Adrenal gland (tissue), 12 donors: ENCODE data around the gene TLR8. TPM values are rescaled to one million over a fixed set of nuclear protein-coding genes. Genes with fewer than 3 reads are reported as not detected.

Experiments
- DNase-seq, 7 donors: peaks; one replicate each; pipeline ENCODE4 v3.0.0-alpha.2; 2019 to 2020
- H3K27ac ChIP-seq, 5 donors: fragments of 200-600 bp; sonication (generic) in 4 of 5; 1 replicate in 3 of 5; 2 replicates in 2 of 5; pipeline versions ENCODE4 v1.5.1 to v1.8.0; 2016 to 2020; ENCODE audit warnings: mild to moderate bottlenecking in 1 of 5
- H3K27me3 ChIP-seq: fragments of 200-600 bp; 2 replicates; pipeline ENCODE4 v1.8.0; 2021
- H3K36me3 ChIP-seq, 2 donors: fragments of 200-600 bp; replicated peaks in 1 of 2; 1 replicate in 1 of 2; 2 replicates in 1 of 2; pipeline versions ENCODE4 v1.5.1 to v1.8.0; 2018 to 2022
- H3K4me1 ChIP-seq, 2 donors: fragments of 200-600 bp; replicated peaks in 1 of 2; 1 replicate in 1 of 2; 2 replicates in 1 of 2; pipeline versions ENCODE4 v1.5.1 to v1.8.0; 2018 to 2021
- H3K4me3 ChIP-seq, 4 donors: fragments of 200-600 bp; sonication (generic) in 3 of 4; one replicate each; pipeline ENCODE4 v1.5.1; 2016 to 2018
- H3K9me3 ChIP-seq, 3 donors: fragments of 200-600 bp; sonication (generic) in 1 of 3; replicated peaks in 1 of 3; 1 replicate in 2 of 3; 2 replicates in 1 of 3; pipeline versions ENCODE4 v1.5.1 to v1.8.0; 2016 to 2021
- CTCF ChIP-seq, 6 experiments: fragments of 450-650 bp in 4 of 6; fragments of 200-600 bp in 2 of 6; sonication (generic) in 1 of 6; IDR thresholded peaks; 1 replicate in 5 of 6; 2 replicates in 1 of 6; pipeline versions ENCODE4 v1.5.1 to v1.8.0; 2016 to 2021; ENCODE audit warnings: antibody characterized with exemption in 6 of 6, mild to moderate bottlenecking in 2 of 6, moderate library complexity in 1 of 6
- POLR2A ChIP-seq, 2 donors: fragments of 450-650 bp; IDR thresholded peaks; one replicate each; pipeline ENCODE4 v1.6.1; 2017; ENCODE audit warnings: antibody characterized with exemption in 2 of 2, mild to moderate bottlenecking in 2 of 2, moderate library complexity in 1 of 2
- WGBS, 4 donors: extraction: QIAGEN DNeasy Blood & Tissue Kit in 2 of 4; methylation state at CpG; one replicate each; pipeline versions ENCODE4 v1.1.5 to v1.1.7; 2013 to 2017; 5-methylcytosine and 5-hydroxymethylcytosine counted together
- intact Hi-C, 2 donors: fragments of 100-400 bp; cut with DNase I; formaldehyde crosslinking; loops; one replicate each; pipeline versions ENCODE4 v1.14.1 to v1.15.0; 2022 to 2023
- polyA plus RNA-seq, 3 donors: library from polyadenylated mRNA; stranded (reverse); fragments of 200-250 nt in 2 of 3; fragments of 350-450 nt in 1 of 3; fragmentation: Illumina TruSeq in 1 of 3; extraction: RNeasy Lipid Tissue Mini Kit (QIAGEN cat#74804) in 1 of 3; gene quantifications; one replicate each; pipeline ENCODE4 v1.2.3, GENCODE V29; 2013 to 2014
- total RNA-seq, 9 donors: library from RNA; depleted of rRNA in 4 of 9; stranded (reverse); fragments of >200 nt in 4 of 9; fragments of 120-200 nt in 1 of 9; fragmentation: NEBNext Ultra II Directional in 1 of 9; extraction: Animal tissue kit (Norgen Biotek cat#: 25700) in 1 of 9; gene quantifications; one replicate each; pipeline versions ENCODE4 v1.1.0 to v1.2.4, GENCODE V29; 2013 to 2023
- donor health status: healthy with polysubstance abuse.
- donor health status: Bipolar disorder and iron deficiency.
- donor health status: DM: yes; HTN: yes; CAD: no.
- donor health status: DM: no; HTN: no; CAD: no.
- donor health status: DM: no; HTN: no; CAD: no.
- donor health status: DM: yes; HTN: yes; CAD: no.

Gene TLR8
- total and polyA plus RNA-seq, 12 donors = 0.10 to 5.6 (median 1.9) TPM; not detected in 1

- Histone ChIP-seq H3K27ac (no peak overlapping the region), H3K27me3 (peaks cover 22% of the 10 kb centered on the region), H3K4me1 (no peaks in the 10 kb centered on the region), H3K36me3 (no peaks in the 10 kb centered on the region), H3K4me3 (no peak overlapping the region), H3K9me3 (no peaks in the 10 kb centered on the region)
- 48 to 61% (median 55%) methylated on average over 7 of the region's 7 CpGs for WGBS, 4 donors
- intact Hi-C loops = loop anchor here in 1 of 2 donors (10.0 kb wide), 1 partner anchor 75 kb away; no protein-coding TSS in a partner anchor
- no peak for DNase-seq
- no peak for TF ChIP-seq POLR2A (IDR thresholded peaks at IDR 0.05)
- no peak for TF ChIP-seq CTCF (IDR thresholded peaks at IDR 0.05)
Measured at GRCh38 chrX:12899506-12899905, 6.9 kb upstream of the TLR8 start.

GRCh38 chrX:12901486-12901885 is 4.9 kb upstream of the TLR8 start:
- Histone ChIP-seq H3K4me3 (no peak overlapping the region), H3K9me3 (no peaks in the 10 kb centered on the region), H3K36me3 (no peaks in the 10 kb centered on the region), H3K4me1 (no peaks in the 10 kb centered on the region), H3K27ac (no peak overlapping the region), H3K27me3 (peaks cover 22% of the 10 kb centered on the region)
- intact Hi-C loops = no loop called here
- DNase-seq = peak; percentile 38 to 79 (median 59)
- TF ChIP-seq POLR2A (IDR thresholded peaks at IDR 0.05) (no peak), CTCF (IDR thresholded peaks at IDR 0.05) (peak; percentile 35 to 65 (median 50))
- WGBS, 4 donors = 9 to 16% (median 12%) methylated on average over 10 of the region's 10 CpGs

GRCh38 chrX:12903646-12904045 is 2.8 kb upstream of the TLR8 start:
- Histone ChIP-seq H3K27me3 (peaks cover 8% of the 10 kb centered on the region), H3K36me3 (no peaks in the 10 kb centered on the region), H3K4me1 (no peaks in the 10 kb centered on the region), H3K9me3 (no peaks in the 10 kb centered on the region), H3K4me3 (no peak overlapping the region), H3K27ac (no peak overlapping the region)
- DNase-seq = peak in 1 of 7 donors; percentile 8
- intact Hi-C loops = no loop called here
- WGBS, 4 donors = 60 to 72% (median 68%) methylated on average over 8 of the region's 8 CpGs
- TF ChIP-seq POLR2A (IDR thresholded peaks at IDR 0.05) = no peak
- TF ChIP-seq CTCF (IDR thresholded peaks at IDR 0.05) = no peak

GRCh38 chrX:12910423-12911121 is 4.2 kb downstream of the TLR8 start:
- no peak for TF ChIP-seq POLR2A (IDR thresholded peaks at IDR 0.05)
- no peak for TF ChIP-seq CTCF (IDR thresholded peaks at IDR 0.05)
- peak overlapping the region in 1 of 5 donors; percentile 32 for H3K27ac ChIP-seq
- peaks cover 6% of the 10 kb centered on the region for H3K27me3 ChIP-seq
- no peaks in the 10 kb centered on the region for H3K36me3 ChIP-seq
- H3K9me3 ChIP-seq = no peaks in the 10 kb centered on the region
- no peak for DNase-seq
- no peaks in the 10 kb centered on the region for H3K4me1 ChIP-seq
- intact Hi-C loops = no loop called here
- no peak overlapping the region for H3K4me3 ChIP-seq
- WGBS, 4 donors = 46 to 69% (median 54%) methylated on average over 10 of the region's 10 CpGs
